TTC549 (cell line): ENCODE measurements around the gene SHB.
A peak's percentile ranks its signal among the peaks of the same experiment; 100 is the strongest.
"Not testable (repeated sequence)": the region's sequence is repeated elsewhere in the genome, so short reads cannot be mapped to it uniquely, and the experiment has no call there.

Experiments
- FAIRE-seq: peaks from 2 replicates; lab custom pipeline; 2012; peaks lifted over from hg19 to GRCh38; lab: Jason Lieb, UNC

Gene SHB

DNA sequence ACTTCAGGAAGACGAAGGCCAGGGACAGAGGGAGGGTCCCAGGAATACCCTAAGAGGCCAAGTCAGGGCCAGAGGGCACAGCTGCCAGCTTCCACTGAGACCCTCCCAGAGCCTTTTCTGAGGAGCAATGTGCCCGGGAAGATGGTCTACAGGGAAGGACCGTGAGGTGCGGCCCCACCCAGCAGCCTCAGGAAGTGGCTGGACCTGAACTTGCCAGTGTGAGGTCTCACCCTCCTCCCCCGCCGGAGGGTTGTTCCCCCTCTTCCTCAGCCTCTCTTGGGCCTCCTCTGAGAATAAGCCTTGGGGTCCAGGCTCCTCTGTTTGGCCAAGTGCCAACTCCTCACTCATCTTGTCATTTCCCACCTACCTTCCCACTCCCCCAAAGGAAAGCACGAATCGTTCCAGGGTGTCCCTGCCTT is 151.7 kb downstream of the SHB start:
- FAIRE-seq: no peak

DNA sequence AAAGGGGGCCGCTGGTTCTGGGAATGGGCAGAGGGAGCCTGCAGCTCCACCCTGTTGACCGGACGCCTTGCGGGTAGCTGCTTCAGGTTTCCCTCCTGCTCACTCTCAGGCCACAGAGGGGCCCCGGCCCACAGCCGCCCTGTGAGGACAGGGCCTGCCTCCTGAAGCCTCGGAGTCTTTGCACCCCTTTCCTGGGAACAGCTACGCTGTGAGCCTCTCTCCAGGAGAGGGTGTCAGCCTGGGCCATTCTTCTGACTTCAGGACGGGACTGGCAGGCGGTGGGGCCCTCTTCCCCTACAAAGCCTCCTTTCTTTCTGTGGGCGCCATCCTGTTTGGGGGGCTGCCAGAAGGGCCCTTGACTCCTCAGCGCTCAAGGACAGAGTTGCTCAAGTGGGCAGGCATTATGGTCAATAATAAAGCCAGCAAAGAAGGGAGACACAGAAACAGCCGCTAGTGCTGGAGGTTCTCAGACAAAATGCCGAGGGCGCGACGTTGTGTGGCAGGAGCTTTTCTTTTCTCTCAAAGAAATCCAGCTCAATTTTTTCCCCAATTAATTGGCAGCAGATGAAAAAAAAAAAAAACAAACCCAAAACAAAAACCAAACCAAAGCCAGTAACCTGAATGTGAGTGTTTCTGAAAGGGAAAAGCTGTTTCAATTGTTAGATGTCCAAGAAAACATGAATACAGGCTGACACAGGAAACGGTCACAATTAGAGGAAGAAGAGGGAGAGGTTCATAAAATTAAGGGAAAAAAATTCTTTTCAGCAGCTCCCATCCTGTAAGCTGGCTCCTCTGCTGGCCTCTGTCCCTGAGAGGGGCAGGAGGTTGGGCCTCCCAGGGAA is 152.3 kb downstream of the SHB start:
- no peak for FAIRE-seq

DNA sequence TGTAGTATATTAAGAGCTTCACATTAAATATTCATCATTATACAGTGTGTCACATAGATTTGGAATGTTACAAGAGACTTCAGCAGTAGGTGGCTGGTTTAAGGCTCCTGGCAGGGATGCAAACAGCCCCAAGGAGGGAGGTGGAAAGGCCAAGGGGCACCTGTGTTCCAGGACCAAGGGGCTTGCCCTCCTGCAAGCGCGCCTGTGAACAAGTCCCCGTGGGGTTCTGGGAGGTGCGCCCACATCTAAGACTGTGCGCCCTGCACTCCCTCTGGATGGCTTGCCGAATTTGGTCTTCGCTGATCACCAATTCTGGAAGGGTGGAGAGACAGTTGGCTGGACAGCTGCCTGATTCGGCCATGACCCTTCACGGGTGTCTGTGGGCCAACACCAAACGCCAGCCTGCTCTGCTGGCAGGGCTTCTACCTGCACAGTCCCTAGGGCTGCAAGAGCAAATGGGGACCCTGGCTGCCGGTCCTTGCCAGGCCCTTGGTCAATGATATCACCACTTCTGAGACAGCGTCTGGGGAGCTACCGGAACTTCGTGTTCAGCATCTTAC is 153.0 kb downstream of the SHB start:
- FAIRE-seq: no peak

DNA sequence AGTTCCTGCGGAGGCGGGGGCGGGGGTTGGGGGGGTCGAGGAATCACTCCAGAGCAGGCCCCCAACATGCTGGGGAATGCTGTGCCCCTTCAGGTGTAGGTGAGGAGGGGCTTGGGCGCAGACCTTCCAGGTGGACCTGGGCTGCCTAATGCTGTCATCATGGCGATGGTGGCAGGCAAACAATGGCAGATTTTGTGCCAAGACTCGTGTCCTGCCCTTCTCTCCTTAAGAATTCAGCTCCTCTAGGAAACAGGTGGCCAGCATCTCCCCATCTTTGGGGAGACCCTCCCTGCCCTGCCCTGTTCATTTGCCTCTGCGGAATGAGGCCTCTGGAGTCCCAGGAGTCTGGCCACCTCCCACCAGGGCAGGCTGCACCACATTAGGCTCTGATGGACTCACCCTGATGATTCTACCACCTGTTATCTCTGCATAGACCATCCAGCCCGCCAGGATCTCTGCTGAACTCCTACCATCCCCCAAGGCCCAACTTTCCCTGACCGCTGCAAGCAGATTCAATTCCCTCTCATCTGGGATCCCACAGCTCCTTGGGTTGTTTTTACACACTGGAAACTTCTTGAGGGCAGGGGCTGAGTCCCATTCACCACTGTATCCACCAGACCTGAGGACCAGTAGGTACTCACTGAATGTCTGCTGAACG is 154.2 kb downstream of the SHB start:
- no peak for FAIRE-seq

DNA sequence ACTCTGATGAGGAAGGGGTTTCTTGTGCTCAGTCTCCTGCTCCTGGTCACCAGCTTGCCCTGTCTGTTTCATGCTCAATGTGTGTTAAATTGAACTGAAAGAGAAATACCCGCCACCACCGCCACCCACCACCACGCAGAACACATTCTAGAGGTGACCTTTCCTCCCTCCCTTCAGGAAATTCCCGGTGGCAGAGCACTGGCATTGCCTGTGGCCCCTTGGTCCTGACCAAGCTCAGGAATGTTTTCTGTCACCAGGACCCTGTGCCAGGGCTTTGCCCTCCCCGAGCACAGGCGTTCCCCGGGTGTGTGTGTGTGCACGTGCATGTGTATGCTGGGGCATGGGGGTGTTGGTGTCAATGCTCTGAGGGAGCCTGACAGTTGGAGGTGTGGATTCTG is 154.9 kb downstream of the SHB start:
- FAIRE-seq: no peak

DNA sequence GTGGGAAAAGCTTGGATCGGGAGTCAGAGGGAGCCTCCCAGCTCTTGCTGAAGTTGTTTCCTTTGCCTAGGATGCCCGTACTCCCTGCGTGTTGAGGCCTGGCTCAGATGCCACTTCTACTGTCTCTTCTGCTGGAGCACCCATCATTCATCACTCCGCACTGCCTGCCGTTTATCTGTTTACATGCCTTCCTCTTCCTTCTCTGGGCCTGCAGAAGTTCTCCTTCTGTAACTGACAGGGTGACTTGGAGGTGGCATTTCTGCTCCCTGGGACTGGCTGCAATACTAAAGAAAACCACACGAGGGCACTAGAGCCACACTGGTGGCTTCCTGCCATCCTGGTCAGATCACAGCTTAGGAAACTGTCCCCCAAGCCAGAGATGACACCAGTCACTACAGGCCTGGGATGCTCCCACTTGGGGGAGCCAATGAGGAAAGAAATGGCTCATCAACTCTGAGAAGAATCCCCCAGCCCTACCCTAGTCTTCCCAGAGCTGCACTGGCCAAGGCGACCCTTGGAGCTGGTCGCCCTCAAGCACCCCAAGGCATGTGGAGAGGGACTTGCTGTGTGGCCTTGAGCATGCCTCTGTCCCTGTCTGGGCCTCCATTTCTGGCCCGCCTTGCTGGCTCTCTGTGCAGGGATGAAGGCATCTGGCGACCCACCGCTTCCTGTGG is 155.4 kb downstream of the SHB start:
- peak; percentile 68 for FAIRE-seq

DNA sequence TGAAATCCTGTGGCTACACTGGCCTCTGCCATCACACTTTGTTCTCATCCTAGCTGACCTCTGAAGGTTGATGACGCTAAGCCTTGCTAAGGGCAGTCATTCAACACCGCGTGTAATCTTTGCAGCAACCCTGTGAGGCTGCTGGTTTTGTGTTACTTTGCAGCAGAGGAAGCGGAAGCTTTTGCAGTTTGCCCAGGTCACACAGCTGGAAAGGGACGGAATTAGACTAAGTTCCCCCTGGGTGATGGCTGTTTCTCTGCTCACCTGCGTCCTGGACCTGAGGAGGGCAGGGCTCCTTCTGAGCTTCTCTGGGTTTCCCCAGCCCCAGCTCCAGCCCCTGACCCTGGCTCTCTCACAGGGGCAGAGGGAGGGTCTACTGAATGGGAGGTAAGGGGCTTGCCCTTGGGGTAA is 157.8 kb downstream of the SHB start:
- FAIRE-seq: no peak

DNA sequence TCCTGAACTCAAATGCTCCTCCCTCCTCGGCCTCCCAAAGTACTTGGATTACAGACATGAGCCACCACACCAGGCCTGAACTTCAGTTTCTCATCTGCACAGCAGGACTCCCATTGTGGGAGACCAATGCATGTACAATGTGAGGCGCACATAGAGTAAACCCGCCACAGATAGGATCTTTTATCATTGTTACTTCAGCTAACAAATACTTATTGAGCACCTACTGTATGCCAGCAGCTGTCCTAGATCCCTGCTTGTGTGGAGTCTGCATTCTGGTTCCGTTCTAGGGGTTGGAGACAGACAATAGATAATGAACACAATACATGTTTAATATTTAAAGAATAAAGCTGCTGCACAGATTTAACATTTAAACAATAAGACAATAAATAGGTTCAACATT is 158.8 kb downstream of the SHB start:
- FAIRE-seq: no peak

DNA sequence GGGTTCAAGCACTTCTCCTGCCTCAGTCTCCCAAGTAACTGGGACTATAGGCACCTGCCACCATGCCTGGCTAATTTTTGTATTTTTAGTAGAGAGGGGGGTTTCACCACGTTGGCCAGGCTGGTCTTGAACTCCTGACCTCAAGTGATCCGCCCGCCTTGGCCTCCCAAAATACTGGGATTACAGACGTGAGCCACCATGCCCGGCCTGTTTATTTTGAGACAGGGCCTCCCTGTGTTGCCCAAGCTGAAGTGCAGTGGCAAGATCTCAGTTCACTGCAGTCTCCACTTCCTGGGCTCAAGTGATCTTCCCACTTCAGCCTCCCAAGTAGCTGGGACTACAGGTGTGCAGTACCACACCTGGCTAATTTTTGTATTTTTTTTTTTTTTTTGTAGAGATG is 159.2 kb downstream of the SHB start:
- FAIRE-seq: not testable (repeated sequence)

DNA sequence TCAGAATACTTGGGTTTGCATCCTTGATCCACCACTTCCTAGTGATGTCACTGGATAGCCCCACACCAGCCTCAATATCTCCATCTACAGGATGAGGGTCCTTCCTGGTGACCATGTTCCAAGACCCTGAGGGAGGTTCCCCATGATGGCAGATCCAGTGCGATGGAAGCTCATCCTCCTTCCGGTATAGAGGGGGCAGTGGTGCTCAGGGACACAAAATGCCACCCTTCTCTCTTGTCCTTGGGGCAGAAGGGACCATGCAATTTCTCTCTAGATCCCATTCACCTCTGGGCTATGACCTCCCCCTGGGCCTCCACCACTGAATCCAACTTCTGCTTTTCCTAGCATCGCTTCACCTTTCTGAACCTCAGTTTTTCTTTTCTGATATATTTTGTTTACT is 159.7 kb downstream of the SHB start:
- FAIRE-seq: no peak

DNA sequence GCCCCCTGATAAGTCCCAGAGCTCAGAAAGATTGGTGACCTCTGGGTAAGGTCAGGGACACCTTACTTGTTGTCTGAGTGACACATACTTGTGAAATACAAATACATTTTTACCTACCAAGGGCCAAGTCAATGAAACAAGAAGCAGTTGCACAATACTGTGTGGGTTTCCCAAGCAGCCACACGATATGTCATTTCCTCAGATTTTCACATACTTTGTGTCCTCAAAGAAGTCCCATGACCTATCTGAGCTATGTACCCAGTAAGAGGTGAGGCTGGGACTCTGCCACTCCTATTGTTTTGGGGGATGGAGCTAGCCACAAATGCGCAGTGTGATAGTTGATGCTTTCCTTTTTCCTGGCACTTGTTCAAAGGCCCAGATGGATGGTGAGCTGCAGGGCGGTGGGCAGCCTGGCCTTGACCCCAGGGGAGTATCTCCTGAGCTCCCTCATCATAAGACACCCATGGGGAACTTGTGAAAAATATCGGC is 160.3 kb downstream of the SHB start:
- FAIRE-seq: no peak

DNA sequence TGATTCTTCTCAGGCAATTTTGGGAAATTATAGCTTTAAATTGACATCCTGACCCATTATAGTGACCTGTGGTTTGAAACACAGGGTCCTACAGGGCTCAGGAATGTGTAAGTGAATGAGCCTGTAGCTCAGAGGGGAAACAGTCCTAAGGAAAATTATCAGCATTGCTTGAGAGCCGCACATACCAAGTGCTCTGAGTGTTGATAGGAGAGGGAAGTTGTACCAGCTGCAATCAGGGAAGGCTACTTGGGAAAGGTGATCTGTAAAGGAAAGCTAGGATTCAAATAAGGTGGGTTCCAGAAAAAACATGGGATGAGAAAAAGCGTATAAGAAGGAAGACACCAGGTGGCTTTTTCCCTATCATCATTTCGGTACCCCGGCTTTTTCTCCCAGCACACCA is 160.7 kb downstream of the SHB start:
- FAIRE-seq: no peak

DNA sequence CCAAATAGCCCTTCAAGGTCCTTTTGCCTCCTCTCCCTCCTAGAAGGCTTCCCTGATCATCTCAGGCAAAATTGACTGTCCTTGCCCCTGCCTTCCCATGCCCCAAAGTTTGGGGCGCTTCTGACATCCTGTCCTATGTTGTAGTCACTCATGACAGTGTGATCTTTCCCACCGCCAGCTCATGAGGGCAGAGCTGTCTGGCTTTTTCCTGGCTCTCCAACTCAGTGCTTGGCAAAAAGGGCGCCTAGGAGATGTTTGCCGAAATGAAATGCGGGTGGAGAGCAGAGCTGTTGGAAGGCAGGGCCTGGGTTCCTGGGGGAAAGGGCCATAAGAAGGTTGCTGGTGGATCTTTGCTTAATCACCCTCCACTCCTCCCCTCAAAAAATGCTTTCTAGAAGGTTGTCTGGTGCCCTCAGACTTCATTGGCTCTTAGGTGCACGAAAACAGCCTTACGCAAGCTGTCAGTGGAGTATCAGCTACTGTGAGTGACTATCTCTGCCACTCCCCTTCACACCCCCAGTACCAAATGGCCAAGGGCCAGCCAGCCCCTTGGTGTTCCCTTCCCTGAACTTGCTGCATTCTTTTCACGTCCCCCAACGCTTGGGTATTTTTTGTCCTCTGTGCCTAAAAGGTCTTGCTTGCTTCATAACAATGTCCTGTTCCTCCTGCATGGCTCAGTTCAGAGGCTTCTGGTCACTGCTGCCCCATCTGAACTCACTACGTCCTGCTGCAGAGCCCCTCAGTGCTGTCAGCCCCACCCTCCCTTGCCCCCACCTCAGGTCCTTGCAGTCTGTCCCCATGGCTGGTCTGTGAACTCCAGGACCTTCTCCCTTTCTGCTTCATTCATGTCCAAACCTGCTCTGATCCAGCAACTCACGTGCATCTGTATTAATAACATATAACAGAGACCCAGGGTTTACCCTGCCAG is 162.5 kb downstream of the SHB start:
- no peak for FAIRE-seq

DNA sequence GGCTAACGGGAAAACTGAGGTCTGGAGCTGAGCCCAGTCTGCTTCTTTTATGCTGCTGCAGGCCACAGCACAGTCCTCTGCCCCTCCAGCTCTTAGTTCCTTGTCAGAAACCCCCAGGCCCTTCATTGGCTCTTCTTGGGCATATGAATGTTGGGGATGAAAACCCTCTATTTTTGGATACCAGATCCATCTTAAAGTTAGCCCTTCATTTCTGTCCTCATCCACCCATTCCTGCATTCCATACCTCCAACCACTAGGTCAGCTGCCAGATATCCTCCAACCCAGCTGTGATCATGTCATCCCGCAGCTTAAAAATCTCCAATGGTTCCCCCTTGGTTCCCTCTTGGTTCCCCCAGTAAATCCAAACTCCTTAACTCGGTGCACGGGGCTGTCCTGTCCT is 163.3 kb downstream of the SHB start:
- no peak for FAIRE-seq

DNA sequence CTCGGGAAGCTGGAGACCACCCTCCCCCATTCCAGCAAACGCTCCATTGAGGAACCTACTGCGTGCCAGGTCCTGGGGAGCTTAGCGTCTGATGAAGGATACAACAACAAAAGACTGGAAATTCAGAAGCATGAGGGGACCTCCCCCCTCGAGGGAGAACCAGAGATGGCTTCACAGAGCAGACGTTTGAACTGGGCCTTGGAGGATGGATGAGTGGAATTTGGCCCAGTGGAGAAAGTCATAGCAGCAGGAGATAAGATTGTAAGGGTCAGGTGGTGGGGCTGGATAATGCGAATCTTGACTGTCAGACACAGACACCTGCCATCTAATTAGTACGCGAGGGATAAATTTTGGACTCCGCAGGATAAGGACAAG is 163.9 kb downstream of the SHB start:
- no peak for FAIRE-seq

DNA sequence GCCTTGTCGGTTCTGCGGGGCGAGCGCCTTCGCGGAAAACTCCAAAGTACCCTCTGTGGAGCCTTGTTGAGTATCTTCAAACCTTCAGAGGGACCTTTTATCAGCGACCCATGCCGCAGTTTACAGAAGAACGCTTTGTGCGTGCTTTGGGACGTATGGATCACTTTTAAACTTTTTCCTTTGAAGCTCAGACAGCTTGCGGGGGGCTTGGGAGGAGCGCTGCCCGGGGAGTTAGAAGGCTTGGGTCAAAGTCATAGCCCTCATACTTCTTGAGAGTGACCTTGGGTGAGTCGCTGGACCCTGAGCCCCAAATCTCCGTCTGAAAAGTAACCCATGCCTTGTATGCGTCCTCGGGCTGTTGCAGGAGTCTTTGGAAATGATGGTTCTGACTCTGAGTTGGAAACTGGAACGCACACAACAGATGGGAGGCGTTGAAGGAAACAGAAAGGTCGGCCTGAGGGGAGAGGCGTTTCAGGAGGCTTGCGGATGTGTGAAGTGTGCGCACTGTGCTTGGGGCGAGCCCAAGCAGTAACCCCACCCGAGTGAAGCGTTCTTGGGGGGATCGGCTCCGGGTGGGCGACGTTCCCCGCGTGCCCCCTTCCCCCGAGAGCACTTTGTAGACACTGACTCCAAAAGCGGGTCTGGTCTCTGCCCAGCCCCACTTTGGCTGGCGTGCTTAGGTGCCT is 164.4 kb downstream of the SHB start:
- no peak for FAIRE-seq

DNA sequence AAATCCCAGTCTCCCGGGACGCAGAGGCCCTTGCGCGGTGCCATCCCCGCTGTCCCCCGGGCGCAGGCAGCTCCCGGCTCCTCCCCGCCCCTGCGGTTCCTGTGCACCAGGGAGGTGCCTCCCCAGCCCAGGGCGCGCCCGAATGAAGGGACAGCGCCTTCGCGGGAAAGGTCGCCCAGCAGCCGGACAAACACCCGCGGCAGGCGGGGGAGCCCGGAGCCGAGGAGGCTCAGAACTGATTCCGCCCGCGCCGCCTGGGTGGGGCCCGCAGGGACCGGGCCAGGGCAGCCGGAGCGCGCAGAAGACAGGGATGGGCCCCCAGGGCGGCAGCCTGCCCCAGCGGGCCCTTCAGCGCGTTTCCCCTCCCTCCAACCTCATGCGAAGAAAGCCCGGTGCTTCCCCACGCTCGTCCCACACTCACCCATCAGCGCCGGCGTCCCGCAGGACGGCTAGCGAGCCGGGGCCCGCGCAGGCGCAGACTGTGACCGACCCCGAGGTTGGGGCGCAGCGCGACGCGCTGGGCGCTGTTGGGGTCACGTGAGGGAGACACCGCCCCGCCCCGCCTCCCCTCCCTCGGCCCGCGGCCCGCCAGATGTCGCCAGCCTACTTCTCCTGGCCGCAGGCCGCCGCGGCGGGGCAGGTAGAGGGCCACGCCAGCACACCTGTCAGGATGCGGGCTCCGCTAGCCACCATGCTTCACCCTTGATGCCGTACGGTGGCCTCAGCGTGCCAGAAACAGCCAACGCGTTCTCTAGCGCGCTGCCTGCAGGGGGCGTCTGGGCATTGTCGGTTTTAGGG is 165.2 kb downstream of the SHB start, which contains the start of gene SLC25A51:
Gene SLC25A51 (minus strand): TSS at position 481 of the 798 bp plus-strand sequence. CDS start 15,577 bp downstream, outside the sequence.
- FAIRE-seq: no peak

DNA sequence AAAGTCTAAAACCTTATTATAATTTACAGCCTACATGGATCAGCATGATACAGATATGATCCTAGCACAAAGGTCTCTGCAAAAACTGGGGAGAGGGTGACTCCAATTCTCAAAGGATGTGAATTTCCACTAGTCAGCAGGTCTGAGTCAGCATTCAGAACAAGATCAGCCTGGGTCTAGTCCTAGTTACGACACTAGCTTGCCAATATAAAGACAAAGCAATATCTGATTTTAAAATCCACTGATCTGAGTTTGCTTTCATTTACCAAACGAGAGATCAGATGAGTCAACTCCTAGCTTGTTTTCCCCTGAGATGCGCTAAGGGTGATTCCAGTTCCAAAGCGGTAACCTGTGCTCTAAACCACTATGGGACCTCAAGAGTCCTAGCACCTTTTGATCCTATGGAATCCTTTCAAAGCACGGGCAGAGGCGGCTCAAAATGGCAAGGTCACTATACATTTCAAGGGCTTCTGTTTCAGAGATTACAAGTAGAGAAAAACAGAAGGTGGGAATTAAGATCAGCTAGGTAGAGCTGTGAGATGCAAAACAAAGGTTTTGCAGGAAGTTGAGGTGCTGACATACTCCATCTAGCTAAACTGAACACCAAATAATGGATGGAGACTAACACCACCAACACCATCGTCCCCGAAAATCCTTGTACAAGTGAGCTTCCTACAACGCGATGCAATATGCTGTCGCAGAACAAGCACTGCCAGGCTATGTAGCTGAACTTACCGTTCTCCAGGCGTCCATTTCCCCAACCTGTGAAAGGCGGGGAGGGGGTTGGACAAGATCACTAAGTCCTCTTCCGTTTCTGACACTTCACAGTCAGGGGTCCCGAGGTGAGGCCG is 166.0 kb downstream of the SHB start:
- no peak for FAIRE-seq

DNA sequence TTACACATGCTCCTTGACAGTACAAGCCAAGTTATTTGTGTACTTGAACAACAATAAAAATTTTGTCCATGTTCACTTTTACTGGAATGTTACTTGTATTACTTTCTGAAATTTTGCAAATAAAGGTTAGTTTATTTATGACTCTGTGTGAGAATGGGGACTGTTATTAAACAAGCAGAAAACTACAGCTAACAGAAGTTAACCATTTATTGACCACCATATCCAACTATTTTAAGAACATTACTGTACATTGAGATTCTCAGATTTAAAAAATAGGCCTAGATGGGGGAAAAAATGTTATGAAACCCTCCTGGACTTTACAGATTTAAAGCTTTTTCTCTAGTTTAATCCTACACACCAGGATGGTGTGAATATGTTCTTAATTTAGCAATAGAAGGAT is 166.9 kb downstream of the SHB start:
- FAIRE-seq: no peak
